ENCODE data around the gene BICRAL. TPM values are rescaled to one million over a fixed set of nuclear protein-coding genes. Genes with fewer than 3 reads are reported as not detected.
"Not testable (repeated sequence)": the region's sequence is repeated elsewhere in the genome, so short reads cannot be mapped to it uniquely, and the experiment has no call there.

Gene BICRAL
- total RNA-seq, 1 donor from 2014 or later, result 5.4 TPM

DNA sequence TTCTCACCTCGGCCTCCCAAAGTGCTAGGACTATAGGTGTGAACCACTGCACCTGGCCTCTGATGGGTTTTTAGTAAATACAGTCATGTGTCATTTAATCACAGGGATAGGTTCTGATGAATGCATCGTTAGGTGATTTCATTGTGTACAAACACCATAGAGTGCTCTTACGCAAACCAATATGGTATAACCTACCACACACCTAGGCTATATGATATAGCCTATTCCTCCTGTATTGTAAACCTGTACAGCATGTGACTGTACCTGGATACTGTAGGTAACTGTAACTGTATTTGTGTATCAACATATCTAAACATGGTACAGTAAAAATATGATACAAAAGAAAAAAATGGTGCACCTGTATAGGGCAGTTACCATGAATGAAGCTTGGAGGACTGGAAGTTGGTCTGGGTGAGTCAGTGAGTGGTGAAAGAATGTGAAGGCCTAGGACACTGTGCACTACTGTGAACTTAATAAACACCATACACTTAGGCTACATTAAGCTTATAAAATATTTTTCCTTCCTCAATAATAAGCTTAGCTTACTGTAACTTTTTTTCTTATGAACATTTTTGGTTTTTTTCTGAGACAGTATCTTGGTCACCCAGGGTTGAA, 10.0 kb downstream of the BICRAL start:
- DNase-seq (ENCODE audit: low spot score) (no peak), ATAC-seq (peak; percentile 29)

DNA sequence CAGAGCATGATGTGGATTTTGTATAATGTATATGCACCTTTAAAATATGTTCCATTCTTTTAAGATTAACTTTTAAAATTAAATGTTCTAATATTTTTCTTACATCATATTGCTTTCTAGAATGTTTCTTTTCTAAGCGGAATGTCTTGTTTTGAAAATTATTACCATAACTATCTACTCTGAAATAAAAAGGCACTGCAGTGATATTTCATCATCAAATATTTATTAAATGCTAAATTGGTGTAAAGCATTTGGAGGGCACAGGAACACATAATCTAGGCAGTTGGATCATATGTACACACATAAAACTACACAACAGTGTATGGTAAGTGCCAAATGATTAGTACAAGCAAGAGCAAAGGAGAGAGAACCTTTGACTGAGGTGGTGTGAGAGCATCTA, 13.8 kb downstream of the BICRAL start:
- DNase-seq (ENCODE audit: low spot score), result no peak
- no peak for ATAC-seq

DNA sequence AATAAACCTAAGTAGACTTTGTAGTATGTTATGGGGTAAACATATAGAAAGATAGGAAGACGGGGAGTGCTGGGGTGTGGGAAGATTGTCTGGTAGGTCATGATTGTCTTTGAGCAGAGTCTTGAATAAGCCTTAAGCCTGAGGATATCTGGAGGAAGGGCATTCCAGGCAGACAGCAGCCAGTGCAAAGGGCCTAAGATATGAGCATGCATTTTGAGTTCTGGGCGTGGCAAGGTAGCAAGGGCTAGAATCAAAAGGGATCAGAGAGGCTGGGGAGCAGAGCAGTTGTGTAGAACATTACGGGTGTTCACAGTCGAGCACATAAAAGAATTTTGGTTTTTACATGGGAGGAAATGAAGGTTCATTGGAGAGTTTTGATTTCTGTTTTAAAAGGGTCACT, 14.3 kb downstream of the BICRAL start:
- no peak for DNase-seq (ENCODE audit: low spot score)
- ATAC-seq, result no peak

DNA sequence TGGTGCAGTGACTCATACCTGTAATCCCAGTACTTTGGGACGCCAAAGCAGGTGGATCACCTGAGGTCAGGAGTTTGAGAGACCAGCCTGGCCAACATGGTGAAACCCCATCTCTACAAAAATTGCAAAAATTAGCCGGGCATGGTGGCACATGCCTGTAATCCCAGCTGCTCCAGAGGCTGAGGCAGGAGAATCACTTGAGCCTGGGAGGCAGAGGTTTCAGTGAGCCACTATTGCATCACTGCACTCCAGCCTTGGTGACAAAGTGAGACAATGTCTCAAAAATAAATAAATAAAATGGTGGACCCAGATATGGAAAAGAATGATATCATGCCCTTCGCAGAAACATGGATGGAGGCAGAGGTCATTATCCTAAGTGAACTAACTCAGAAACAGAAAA, 15.8 kb downstream of the BICRAL start:
- not testable (repeated sequence) for DNase-seq (ENCODE audit: low spot score); ATAC-seq

DNA sequence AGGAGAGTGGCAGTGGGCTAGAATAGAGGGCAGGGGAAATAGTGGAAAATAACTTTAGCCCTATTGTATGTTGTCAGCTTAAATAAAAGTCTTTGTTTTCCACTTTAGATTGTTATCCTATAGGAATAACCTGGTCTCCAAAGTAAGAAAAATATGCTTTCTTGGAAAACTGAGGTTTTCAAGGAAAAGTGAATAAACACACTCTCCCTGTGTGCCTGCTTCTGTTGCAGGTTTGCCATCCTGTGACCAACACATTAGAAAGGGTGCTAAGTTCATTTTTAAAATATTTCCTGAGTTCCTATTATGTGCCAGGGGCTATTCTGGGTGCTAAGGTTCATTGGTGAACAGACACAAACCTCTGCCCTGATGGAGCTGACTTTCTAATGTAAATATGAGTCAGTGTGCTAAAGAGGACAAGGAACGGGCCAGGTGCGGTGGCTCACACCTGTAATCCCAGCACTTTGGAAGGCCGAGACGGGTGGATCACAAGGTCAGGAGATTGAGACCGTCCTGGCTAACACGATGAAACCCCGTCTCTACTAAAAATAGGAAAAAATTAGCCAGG, 23.5 kb downstream of the BICRAL start:
- ATAC-seq (no peak), DNase-seq (ENCODE audit: low spot score) (no peak)

DNA sequence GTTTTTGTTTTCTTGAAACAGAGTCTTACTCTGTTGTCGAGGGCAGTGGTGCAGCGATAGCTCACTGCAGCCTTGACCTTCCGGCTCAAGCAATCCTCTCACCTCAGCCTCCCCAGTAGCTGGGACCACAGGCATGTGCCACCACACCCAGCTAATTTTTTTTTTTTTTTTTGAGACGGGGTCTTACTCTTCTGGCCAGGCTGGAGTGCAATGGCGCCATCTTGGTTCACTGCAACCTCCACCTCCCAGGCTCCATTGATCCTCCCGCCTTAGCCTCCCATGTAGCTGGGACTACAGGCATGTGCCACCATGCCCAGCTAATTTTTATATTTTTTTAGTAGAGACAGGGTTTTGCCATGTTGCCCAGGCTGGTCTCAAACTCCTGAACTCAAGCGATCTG, 24.5 kb downstream of the BICRAL start:
- DNase-seq (ENCODE audit: low spot score); ATAC-seq: not testable (repeated sequence)

DNA sequence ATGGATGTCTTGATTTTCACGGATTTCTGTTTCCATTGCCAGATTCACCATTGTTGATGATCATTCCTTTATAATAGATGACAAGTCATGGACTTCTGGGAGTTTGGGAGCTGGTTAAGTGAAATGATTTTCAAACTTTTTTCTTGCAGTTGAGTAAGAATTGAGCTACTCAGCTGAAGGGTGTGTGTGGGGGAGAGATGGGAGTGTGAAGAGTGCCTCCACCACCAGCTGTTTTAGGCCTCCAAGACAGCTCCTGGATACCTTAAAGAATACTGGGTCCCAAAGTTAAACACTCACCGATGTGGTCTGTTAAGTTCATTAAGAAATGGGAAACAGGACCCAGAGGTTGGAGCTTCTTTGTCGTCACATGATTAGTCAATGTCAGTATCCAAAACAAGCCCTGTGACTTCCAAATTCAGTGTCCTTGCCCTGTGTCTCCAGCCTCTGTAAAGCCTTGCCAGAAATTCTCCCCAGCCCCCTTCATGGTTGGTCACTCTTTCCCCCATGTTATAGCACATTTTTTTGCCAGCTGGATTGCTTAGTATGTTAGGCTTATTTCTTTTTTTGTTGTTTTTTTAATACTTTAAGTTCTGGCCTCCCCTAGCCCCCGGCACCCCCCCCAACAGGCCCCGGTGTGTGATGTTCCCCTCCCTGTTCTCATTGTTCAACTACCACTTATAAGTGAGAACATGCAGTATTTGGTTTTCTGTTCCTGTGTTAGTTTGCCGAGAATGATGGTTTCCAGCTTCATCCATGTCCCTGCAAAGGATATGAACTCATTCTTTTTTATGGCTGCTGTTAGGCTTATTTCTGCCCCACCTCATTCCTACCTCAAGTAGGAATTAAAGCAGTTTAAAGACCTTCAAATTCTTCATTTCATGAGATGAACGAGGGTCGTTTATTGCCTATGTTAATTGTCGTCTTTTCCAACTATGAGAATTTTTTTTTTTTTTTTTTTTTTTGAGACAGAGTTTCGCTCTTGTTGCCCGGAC, 26.9 kb downstream of the BICRAL start:
- no peak for DNase-seq (ENCODE audit: low spot score)
- ATAC-seq, result no peak

DNA sequence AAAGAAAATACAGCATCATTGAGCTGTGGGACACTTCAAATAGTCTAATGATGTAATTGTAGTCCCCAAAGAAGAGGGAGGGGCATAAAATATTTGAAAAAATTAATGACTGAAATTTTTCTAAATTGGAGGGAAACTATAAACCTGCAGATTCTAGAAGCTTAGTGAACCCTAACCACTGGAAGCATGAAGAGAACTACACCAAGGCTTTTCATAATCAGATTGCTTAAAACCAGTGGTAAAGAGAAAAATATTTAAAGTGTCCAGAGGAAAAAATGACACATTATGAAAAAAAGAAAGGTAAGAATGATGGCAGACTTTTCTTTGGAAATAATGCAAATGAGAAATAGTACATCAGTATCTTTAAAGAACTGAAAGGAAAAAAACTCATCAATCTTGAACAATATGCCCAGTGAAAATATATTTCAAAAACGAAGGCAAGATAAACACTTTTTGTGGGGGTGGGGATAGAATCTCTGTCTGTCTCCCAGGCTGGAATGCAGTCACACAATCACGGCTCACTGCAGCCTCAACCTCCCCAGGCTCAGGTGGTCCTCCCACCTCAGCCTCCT, 31.3 kb downstream of the BICRAL start:
- ATAC-seq (no peak), DNase-seq (ENCODE audit: low spot score) (no peak)

DNA sequence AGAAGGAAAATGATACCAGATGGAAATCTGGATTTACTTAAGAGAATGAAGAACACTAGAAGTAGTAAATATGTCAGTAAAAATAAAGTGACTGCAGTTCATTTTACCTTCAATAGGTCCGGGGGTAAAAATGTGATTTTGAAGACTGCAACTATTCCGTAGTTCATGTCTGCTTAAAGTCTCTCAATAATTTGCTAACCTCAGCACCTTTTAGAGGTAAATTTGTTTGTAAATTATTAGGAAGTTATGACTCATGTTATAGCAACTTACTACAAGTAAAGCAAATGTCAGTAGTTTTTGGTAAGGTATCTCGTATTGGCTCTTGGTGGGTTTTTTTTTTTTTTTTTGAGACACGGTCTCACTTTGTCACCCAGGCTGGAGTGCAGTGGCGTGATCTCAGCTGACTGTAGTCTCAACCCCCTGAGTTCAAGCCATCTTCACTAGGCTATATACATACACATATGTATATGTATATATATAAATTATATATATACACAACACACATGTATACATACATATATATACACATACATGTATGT, 32.1 kb downstream of the BICRAL start:
- DNase-seq (ENCODE audit: low spot score) (no peak), ATAC-seq (no peak)

DNA sequence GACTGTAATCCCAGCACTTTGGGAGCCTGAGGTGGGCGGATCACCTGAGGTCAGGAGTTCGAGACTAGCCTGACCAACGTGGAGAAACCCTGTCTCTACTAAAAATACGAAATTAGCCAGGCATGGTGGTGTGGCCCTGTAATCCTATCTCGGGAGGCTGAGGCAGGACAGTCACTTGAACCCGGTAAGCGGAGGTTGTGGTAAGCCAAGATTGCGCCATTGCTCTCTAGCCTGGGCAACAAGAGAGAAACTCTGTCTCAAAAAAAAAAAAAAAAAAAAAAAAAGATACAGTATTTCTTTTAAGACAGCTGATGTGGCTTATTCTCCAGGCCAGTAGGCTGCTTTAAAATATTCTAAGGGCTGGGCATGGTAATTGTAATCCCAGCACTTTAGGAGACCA, 33.9 kb downstream of the BICRAL start:
- not testable (repeated sequence) for ATAC-seq; DNase-seq (ENCODE audit: low spot score)

DNA sequence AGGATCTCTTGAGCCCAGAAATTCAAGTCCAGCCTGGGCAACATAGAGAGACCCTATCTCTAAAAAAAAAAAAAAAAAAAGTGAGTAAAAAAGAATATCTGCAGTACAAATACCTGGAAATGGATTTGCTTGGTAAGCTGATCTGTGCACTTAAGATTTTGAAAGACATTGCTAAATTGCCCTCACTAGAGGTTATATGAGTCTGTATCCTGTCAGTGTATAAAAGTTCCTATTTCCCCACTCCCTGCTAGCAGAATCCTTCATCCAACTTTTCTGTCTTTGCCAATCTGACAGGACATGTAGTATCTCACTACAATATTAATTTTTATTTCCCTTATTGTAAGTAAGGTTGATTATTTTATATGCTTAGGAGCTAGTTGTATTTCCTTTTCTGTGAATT, 36.1 kb downstream of the BICRAL start:
- DNase-seq (ENCODE audit: low spot score) (no peak), ATAC-seq (no peak)

DNA sequence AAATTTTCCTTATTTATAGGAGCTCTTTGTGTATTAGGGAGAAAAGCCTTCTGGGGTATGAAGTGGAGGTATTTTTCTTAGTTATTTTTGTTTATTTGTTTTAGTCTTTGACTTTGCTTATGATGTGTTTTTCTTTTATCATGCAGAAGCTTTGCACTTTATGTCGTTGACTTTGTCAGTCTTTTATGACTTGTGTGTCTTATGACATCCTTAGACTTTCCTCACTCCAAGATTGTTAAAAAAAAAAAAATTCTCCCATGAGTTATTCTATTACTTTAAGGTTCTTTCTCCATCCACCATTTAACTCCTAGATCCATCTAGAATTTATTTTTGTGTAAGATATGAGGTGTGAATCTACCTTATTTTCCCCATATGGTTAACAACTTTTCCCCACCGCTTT, 36.6 kb downstream of the BICRAL start:
- ATAC-seq (no peak), DNase-seq (ENCODE audit: low spot score) (no peak)

DNA sequence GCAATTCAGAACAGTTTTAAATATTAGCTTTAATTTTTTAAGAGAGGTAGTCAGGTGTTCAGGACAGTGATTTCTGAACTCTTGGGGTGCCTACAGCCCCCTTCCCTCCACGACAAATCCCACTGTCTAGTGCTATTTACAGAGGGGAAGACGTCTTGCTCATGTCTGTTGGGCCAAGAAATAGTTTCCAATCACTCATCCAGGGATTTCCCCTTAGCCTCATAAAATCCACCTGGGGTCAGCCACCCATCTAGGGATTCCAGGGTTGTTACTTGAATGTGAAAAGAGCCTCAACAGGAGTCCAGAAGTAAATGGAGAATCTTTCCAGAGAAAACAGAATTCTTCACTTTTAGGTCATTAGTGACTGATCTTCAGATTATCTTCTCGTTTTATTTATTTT, 37.0 kb downstream of the BICRAL start:
- DNase-seq (ENCODE audit: low spot score) (no peak), ATAC-seq (no peak)

DNA sequence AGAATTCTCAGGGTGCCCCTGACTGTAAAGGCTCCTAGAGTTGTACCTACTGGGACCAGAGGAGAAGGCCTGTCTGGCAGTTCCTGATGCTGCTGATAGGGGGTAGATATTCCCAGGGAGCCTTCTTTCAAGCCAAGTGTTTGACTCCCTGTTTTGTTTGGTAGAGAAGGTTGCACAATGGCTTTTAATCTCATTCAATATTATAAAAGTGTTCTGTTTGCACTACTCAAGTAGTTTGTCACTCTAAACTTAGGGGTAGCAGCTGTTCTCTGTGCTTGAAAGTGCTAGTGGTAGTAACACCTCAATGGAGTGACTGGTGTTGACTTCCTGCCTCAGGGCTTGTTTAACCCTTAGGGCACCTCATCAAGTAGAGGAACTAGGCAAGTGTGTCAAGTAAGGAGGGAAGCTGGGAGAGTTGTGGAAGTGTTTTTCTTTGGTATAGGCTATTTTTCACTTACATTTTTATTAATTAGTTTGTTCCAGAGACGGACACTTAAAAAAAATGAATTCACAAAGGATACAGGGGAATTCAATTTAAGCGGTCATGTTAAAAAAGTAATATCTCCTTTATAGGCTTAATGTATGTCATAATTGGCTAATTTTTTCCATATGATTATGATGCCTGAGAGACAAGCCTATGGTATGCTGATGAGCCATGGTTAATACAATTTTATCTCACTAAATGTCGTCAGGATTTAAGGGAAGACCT, 38.1 kb downstream of the BICRAL start:
- peak; percentile 79 for ATAC-seq
- no peak for DNase-seq (ENCODE audit: low spot score)

DNA sequence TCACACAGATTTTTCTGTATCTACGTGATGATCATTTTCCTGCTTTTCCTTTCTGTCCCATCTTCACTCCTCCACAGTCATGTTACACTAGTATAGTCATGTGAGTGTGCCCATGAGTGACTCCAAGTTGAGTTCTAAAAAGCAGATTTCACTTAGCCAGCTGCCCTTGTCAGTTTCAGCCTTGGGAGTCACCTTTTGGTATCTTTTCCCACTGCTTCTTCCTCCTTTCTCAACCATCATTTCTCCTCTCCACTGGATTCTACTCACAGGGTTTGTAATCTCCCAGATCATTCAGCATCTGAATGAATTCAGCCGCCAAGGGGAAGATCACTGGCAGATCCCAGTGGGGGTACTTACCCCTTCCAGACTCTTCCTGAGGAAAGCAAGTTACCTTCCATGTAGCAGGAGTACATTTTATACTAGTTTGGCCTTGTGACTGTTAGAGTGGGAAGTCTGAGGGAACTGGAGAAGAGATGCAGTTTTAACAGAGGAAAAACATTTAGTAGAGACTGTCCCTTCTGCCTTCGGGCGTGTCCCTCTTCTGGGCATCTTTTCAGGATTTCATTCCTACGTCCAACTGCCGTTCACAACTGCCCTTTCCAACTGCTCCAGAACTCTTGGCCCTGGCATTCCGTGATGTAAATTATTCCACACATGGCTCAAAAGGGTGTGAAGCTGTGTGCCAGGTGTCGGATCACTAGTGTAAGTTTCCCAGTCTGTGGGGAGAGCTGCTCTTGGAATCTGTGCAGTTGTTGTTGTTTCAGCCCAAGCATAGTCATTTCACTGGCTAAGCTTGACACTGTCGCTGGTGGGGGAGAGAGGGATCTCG, 38.9 kb downstream of the BICRAL start:
- DNase-seq (ENCODE audit: low spot score) (no peak), ATAC-seq (no peak)

DNA sequence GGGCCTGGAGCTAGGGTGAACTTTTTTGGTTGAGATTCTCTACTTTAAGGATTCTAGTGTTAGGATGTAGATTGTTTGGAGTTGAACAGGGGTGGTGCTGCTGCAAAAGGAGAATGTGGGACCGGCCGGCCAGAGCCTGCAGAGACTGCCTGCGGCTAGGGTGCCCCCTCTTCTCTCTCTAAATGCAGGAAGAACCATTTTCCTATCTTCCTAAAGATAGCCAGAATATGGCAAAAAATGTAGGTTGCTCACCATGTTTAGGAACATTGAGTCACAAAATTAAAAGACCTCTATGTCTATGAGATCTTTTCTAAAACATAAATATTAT, 39.5 kb downstream of the BICRAL start:
- DNase-seq (ENCODE audit: low spot score) (no peak), ATAC-seq (no peak)

DNA sequence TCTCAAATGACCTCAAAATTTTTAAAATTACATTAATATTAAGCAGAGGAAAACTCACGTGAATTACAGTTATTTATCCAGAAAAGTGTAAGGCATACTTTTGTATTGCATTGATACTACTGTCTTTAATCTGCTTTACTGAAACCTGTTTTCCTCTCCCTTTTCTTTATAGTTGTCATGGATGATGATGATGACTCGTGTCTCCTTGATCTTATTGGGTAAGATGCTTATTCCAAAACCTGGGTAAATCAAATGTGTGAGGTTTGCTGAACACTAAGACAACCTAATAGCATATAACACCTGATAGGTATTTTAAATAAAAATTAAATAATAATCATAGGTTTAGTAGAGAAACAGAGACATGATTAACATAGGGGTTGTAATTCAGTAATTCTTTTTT, 40.0 kb downstream of the BICRAL start:
- DNase-seq (ENCODE audit: low spot score), result no peak
- ATAC-seq, result no peak

DNA sequence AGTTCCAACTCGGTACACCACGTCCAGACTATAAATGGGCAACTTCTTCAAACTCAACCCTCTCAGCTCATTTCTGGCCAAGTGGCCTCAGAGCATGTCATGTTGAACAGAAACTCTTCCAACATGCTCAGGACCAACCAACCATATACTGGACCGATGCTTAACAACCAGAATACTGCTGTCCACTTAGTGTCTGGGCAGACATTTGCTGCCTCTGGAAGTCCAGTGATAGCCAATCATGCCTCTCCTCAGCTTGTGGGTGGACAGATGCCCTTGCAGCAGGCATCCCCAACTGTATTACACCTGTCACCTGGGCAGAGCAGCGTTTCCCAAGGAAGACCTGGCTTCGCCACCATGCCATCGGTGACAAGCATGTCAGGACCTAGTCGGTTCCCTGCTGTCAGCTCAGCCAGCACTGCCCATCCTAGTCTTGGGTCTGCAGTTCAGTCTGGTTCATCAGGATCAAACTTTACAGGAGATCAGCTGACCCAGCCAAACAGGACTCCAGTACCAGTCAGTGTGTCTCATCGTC, 47.8 kb downstream of the BICRAL start:
- DNase-seq (ENCODE audit: low spot score), result no peak
- ATAC-seq, result no peak

DNA sequence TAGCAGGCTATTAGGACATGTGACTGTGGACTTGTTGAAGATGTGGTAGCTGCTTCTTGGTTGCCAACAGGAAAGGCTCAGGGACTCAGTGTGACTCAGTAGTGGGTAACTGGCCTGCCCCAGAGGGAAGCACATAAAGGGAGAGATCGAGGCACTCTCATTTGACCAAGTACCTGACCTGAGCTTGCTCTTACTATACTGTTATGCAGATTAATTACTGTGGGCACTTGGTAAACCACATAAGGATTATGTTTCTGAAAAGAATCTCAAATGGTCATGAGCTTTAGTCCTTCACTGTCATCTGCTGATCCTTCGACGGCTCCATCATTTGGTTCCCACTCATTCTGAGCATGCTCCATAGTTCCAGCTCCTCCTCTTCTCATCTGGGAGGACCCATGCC, 49.4 kb downstream of the BICRAL start:
- ATAC-seq (no peak), DNase-seq (ENCODE audit: low spot score) (no peak)

DNA sequence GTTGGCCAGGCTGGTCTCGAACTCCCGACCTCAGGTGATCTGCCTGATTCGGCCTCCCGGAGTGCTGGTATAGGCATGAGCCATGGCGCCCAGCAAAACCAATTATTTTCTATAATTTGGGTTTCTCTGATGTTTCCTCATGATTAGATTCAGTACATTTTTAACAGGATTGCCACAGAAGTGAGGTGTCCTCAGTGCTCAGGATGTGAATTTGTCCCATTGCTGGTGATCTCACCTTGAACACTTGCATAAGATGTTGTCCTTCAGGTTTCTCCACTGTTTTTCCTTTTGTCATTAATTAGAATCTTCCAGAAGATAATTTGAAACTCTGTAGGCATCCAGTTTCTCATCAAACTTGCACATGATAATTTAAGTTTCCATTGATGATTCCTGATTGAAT, 52.2 kb downstream of the BICRAL start:
- DNase-seq (ENCODE audit: low spot score) (no peak), ATAC-seq (no peak)
